Suprapubic skin (tissue), 4 donors: ENCODE measurements around the gene PGM1. TPM values are rescaled to one million over a fixed set of nuclear protein-coding genes. Genes with fewer than 3 reads are reported as not detected.

Source experiments
- DNase-seq, 2 donors: peaks; one replicate each; pipeline ENCODE4 v3.0.0-alpha.2; 2019; ENCODE audit warnings: low spot score in 2 of 2
- H3K27ac ChIP-seq: fragments of 200-600 bp; sonication (generic); one replicate; pipeline ENCODE4 v1.5.1; 2019
- H3K27me3 ChIP-seq: fragments of 200-600 bp; sonication (generic); one replicate; pipeline ENCODE4 v1.5.1; 2019
- H3K36me3 ChIP-seq: fragments of 200-600 bp; sonication (generic); one replicate; pipeline ENCODE4 v1.5.1; 2019
- H3K4me1 ChIP-seq: fragments of 200-600 bp; sonication (generic); one replicate; pipeline ENCODE4 v1.5.1; 2019
- H3K4me3 ChIP-seq: fragments of 200-600 bp; sonication (generic); one replicate; pipeline ENCODE4 v1.5.1; 2019; ENCODE audit warnings: mild to moderate bottlenecking
- H3K9me3 ChIP-seq: fragments of 200-600 bp; sonication (generic); one replicate; pipeline ENCODE4 v1.5.1; 2019
- EP300 ChIP-seq: sonication (generic); formaldehyde crosslinking; IDR thresholded peaks from one replicate; pipeline ENCODE4 v1.6.1; 2017; ENCODE audit warnings: antibody characterized with exemption
- POLR2A ChIP-seq, 2 donors: fragments of 450-650 bp; IDR thresholded peaks; one replicate each; pipeline ENCODE4 v1.6.1; 2017; ENCODE audit warnings: antibody characterized with exemption in 2 of 2, mild to moderate bottlenecking in 2 of 2, moderate library complexity in 2 of 2
- POLR2AphosphoS5 ChIP-seq, 3 donors: sonication (generic); formaldehyde crosslinking; IDR thresholded peaks; one replicate each; pipeline ENCODE4 v1.6.1; 2017; ENCODE audit warnings: antibody characterized with exemption in 3 of 3
- WGBS: methylation state at CpG from one replicate; pipeline ENCODE4 v1.1.5; 2018; 5-methylcytosine and 5-hydroxymethylcytosine counted together
- total RNA-seq, 4 donors: library from RNA; depleted of rRNA; stranded (reverse); fragments of >200 nt; gene quantifications; one replicate each; pipeline ENCODE4 v1.1.0, GENCODE V29; 2016
- TF ChIP-seq, protein P1 (sequence below), 2 donors: fragments of 200-600 bp in 1 of 2; fragments of 450-650 bp in 1 of 2; sonication (generic) in 1 of 2; IDR thresholded peaks; one replicate each; pipeline ENCODE4 v1.5.1; 2016 to 2019; ENCODE audit warnings: antibody characterized with exemption in 2 of 2, mild to moderate bottlenecking in 1 of 2, moderate library complexity in 1 of 2

The PGM1 gene
- total RNA-seq, 4 donors from 2014 or later: 38.9 to 52.8 (median 45.4) TPM

DNA sequence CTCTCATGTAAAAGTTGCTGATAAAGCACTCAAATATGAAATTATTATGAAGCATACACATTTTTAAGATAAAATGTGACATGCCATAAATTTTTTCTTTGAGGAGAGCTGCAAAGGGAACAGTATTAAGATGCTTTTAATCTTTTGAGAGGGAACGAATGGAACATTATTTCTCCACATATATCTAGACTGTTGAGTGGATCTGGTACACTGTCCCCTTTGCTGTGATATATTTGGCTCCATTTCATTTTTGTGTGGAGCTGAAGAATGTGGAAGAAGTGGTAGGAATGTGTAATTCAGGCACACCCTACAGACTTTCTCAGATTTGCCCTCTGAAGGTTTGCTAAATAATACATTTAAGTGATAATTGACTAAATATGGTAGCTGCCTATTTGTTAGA is 31.7 kb downstream of the PGM1 start:
- Histone ChIP-seq H3K4me3 (no peak overlapping the region), H3K27ac (no peak overlapping the region)

DNA sequence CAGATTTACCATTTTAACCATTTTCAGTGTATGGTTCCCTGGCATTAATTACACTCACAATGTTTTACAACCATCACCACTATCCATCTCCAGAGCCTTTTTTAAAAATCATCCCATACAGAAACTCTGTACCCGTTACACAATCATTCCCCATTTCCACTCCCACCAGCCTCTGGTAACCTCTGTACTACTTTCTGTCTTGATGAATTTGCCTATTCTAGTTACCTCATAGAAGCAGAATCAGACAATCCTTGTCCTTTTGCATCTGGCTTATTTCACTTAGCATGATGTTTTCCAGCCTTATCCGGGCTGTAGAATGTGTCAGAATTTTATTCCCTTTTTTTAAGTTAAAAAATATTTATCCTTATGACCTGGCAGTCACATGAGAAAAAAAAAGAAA is 33.0 kb downstream of the PGM1 start:
- 79% methylated on average over 2 of the region's 2 CpGs for WGBS
- no peak overlapping the region for H3K4me3 ChIP-seq
- H3K27me3 ChIP-seq: no peaks in the 10 kb centered on the region
- peaks cover 5% of the 10 kb centered on the region for H3K36me3 ChIP-seq
- no peak for DNase-seq
- no peaks in the 10 kb centered on the region for H3K9me3 ChIP-seq
- H3K27ac ChIP-seq: no peak overlapping the region
- TF ChIP-seq POLR2AphosphoS5 (IDR thresholded peaks at IDR 0.05) (no peak), POLR2A (IDR thresholded peaks at IDR 0.05) (no peak), EP300 (no peak)
- TF ChIP-seq, protein P1, sequence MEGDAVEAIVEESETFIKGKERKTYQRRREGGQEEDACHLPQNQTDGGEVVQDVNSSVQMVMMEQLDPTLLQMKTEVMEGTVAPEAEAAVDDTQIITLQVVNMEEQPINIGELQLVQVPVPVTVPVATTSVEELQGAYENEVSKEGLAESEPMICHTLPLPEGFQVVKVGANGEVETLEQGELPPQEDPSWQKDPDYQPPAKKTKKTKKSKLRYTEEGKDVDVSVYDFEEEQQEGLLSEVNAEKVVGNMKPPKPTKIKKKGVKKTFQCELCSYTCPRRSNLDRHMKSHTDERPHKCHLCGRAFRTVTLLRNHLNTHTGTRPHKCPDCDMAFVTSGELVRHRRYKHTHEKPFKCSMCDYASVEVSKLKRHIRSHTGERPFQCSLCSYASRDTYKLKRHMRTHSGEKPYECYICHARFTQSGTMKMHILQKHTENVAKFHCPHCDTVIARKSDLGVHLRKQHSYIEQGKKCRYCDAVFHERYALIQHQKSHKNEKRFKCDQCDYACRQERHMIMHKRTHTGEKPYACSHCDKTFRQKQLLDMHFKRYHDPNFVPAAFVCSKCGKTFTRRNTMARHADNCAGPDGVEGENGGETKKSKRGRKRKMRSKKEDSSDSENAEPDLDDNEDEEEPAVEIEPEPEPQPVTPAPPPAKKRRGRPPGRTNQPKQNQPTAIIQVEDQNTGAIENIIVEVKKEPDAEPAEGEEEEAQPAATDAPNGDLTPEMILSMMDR (IDR thresholded peaks at IDR 0.05): no peak
- peaks cover 21% of the 10 kb centered on the region for H3K4me1 ChIP-seq

More for the DNA sequence above, 31.7 kb downstream of the PGM1 start:
- 81% methylated on average over 1 of the region's 1 CpG for WGBS
- DNase-seq: no peak
- Histone ChIP-seq H3K4me1 (peaks cover 18% of the 10 kb centered on the region), H3K9me3 (no peaks in the 10 kb centered on the region), H3K36me3 (no peaks in the 10 kb centered on the region), H3K27me3 (no peaks in the 10 kb centered on the region)
- TF ChIP-seq POLR2A (IDR thresholded peaks at IDR 0.05): no peak
- no peak for TF ChIP-seq EP300
- TF ChIP-seq POLR2AphosphoS5 (IDR thresholded peaks at IDR 0.05): no peak
- TF ChIP-seq, protein P1 (IDR thresholded peaks at IDR 0.05): no peak

DNA sequence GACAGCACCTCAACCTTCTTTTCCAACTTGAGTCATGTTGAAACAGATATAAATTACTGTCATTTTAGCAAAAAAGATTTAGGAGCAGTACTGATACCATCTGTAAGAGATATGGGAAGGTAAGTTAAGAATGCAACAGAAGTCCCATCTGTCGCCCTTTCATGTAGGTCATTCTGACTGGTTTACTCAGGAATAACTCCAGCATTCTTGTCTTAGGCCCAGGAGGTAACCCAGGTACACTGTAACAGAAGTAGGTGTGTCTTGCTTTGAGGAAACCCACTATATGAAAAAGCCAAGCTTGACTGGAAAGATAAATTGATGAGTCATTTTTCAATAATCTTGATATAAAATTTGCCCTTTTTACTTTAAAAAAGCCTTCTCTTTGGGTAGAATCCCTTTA is 35.4 kb downstream of the PGM1 start:
- TF ChIP-seq EP300: no peak
- no peak for TF ChIP-seq POLR2A (IDR thresholded peaks at IDR 0.05)
- TF ChIP-seq POLR2AphosphoS5 (IDR thresholded peaks at IDR 0.05): no peak
- TF ChIP-seq, protein P1 (IDR thresholded peaks at IDR 0.05): no peak
- Histone ChIP-seq H3K36me3 (peaks cover 17% of the 10 kb centered on the region), H3K27me3 (no peaks in the 10 kb centered on the region), H3K9me3 (no peaks in the 10 kb centered on the region), H3K4me3 (no peak overlapping the region), H3K27ac (no peak overlapping the region), H3K4me1 (peaks cover 14% of the 10 kb centered on the region)
- WGBS: 58% methylated on average over 1 of the region's 1 CpG
- DNase-seq: no peak

DNA sequence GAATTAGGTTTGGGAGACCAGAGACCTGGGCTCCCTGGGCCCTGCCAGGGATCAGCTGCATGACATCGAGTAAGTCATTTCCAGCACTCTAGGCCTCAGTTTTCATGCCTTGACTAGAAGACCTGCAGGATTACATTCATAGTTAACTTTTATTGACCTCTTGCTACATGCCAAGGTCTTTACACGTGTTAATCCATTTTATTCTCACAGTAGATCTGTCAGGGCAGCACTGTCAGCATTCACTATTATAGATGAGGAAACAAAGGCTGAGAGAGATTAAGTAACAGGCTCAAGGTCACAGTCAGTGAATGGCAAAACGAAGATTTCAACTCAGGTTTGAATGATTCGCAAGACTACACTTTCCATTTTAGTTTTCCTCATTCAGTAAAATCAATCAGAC is 37.0 kb downstream of the PGM1 start:
- Histone ChIP-seq H3K4me1 (peaks cover 12% of the 10 kb centered on the region), H3K27me3 (no peaks in the 10 kb centered on the region), H3K27ac (no peak overlapping the region), H3K9me3 (no peaks in the 10 kb centered on the region), H3K36me3 (peaks cover 20% of the 10 kb centered on the region), H3K4me3 (no peak overlapping the region)
- WGBS: 78% methylated on average over 4 of the region's 4 CpGs
- TF ChIP-seq, protein P1 (IDR thresholded peaks at IDR 0.05): no peak
- TF ChIP-seq POLR2AphosphoS5 (IDR thresholded peaks at IDR 0.05): no peak
- TF ChIP-seq EP300: no peak
- TF ChIP-seq POLR2A (IDR thresholded peaks at IDR 0.05): no peak
- no peak for DNase-seq

DNA sequence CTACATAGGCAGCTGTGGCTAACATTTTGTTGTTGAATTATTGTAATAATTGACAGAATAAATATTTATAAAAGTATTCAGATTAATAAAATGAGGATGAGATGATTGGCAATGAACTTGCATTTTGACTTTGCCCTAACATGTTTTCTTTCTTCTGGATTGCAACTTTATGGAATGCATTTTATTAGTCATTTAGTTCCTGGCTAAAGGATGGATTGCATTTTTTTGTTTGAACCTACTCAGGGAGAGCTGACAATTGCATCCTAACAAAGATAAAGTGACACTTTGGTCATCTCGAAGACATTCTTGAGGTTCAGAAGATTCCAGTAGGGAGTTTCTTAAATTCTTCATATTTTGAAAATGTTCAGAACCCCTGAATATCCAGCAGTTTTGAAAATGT is 37.5 kb downstream of the PGM1 start:
- Histone ChIP-seq H3K4me3 (no peak overlapping the region), H3K9me3 (no peaks in the 10 kb centered on the region), H3K27ac (no peak overlapping the region), H3K36me3 (peaks cover 20% of the 10 kb centered on the region), H3K4me1 (peaks cover 8% of the 10 kb centered on the region), H3K27me3 (no peaks in the 10 kb centered on the region)
- no peak for DNase-seq
- WGBS: 56% methylated on average over 1 of the region's 1 CpG
- TF ChIP-seq, protein P1 (IDR thresholded peaks at IDR 0.05): no peak
- no peak for TF ChIP-seq POLR2AphosphoS5 (IDR thresholded peaks at IDR 0.05)
- TF ChIP-seq EP300: no peak
